Esophagus squamous epithelium (tissue), 5 donors: ENCODE results near the gene CNIH2. TPM values are rescaled to one million over a fixed set of nuclear protein-coding genes. Genes with fewer than 3 reads are reported as not detected.

Source experiments
- DNase-seq: peaks from one replicate; lab custom pipeline; 2025; lab: John Stamatoyannopoulos, UW
- H3K27ac ChIP-seq, 4 donors: fragments of 200-600 bp; sonication (generic); one replicate each; pipeline ENCODE4 v1.5.1; 2016 to 2019; ENCODE audit warnings: mild to moderate bottlenecking in 1 of 4
- H3K27me3 ChIP-seq, 4 donors: fragments of 200-600 bp; sonication (generic); 1 replicate in 3 of 4; 2 replicates in 1 of 4; pipeline versions ENCODE4 v1.5.1 to v1.6.0; 2017 to 2021; ENCODE audit warnings: antibody characterized with exemption in 1 of 4
- H3K36me3 ChIP-seq, 3 donors: fragments of 200-600 bp; sonication (generic); one replicate each; pipeline ENCODE4 v1.5.1; 2016 to 2019
- H3K4me1 ChIP-seq, 3 donors: fragments of 200-600 bp; sonication (generic); one replicate each; pipeline ENCODE4 v1.5.1; 2017 to 2019
- H3K4me3 ChIP-seq, 4 donors: fragments of 200-600 bp; sonication (generic); 1 replicate in 3 of 4; 2 replicates in 1 of 4; pipeline ENCODE4 v1.5.1; 2016 to 2019; ENCODE audit warnings: mild to moderate bottlenecking in 2 of 4, moderate library complexity in 1 of 4
- H3K9me3 ChIP-seq, 3 donors: fragments of 200-600 bp; sonication (generic); one replicate each; pipeline ENCODE4 v1.5.1; 2016 to 2019
- CTCF ChIP-seq, 6 experiments: fragments of 450-650 bp in 4 of 6; fragments of 200-600 bp in 2 of 6; sonication (generic) in 2 of 6; IDR thresholded peaks; one replicate each; pipeline ENCODE4 v1.5.1; 2016 to 2019; ENCODE audit warnings: antibody characterized with exemption in 6 of 6, mild to moderate bottlenecking in 4 of 6, moderate library complexity in 4 of 6
- POLR2A ChIP-seq, 4 donors: fragments of 450-650 bp; IDR thresholded peaks; one replicate each; pipeline ENCODE4 v1.6.1; 2017; ENCODE audit warnings: antibody characterized with exemption in 4 of 4, mild to moderate bottlenecking in 4 of 4, moderate library complexity in 3 of 4
- WGBS, 2 donors: methylation state at CpG; one replicate each; pipeline ENCODE4 v1.1.5; 2018; 5-methylcytosine and 5-hydroxymethylcytosine counted together
- intact Hi-C: fragments of 100-400 bp; cut with DNase I; formaldehyde crosslinking; loops from one replicate; pipeline ENCODE4 v1.15.0; 2022
- total RNA-seq, 4 donors: library from RNA; depleted of rRNA; stranded (reverse); fragments of >200 nt; gene quantifications; one replicate each; pipeline ENCODE4 v1.1.0, GENCODE V29; 2016
- donor health status: DM: yes; HTN: yes; CAD: no.

Gene CNIH2
- total RNA-seq, 4 donors from 2014 or later, result 0.48 to 0.70 TPM; not detected in 2

GRCh38 chr11:66239511-66239910 is 38.5 kb upstream of the CNIH2 start:
- Histone ChIP-seq H3K27me3 (no peaks in the 10 kb centered on the region), H3K36me3 (peaks cover 18 to 100% (median 48%) of the 10 kb centered on the region in 3 donors), H3K4me3 (no peak overlapping the region), H3K9me3 (no peaks in the 10 kb centered on the region), H3K27ac (no peak overlapping the region), H3K4me1 (no peaks in the 10 kb centered on the region)
- 73 to 83% methylated on average over 3 of the region's 3 CpGs for WGBS, 2 donors
- TF ChIP-seq POLR2A (IDR thresholded peaks at IDR 0.05) (no peak), CTCF (IDR thresholded peaks at IDR 0.05) (no peak)
- intact Hi-C loops, result no loop called here
- DNase-seq, result no peak

- intact Hi-C loops, result no loop called here
- Histone ChIP-seq H3K4me1 (no peaks in the 10 kb centered on the region), H3K27ac (no peak overlapping the region), H3K4me3 (no peak overlapping the region), H3K36me3 (peaks cover 18 to 100% (median 44%) of the 10 kb centered on the region in 3 donors), H3K27me3 (no peaks in the 10 kb centered on the region), H3K9me3 (no peaks in the 10 kb centered on the region)
- WGBS, 2 donors, result 90% methylated on average over 19 to 21 of the region's 25 CpGs
- TF ChIP-seq CTCF (IDR thresholded peaks at IDR 0.05), result no peak
- no peak for TF ChIP-seq POLR2A (IDR thresholded peaks at IDR 0.05)
- no peak for DNase-seq
These were observed 37.8 kb upstream of the CNIH2 start for GRCh38 chr11:66239998-66240780.

- H3K27me3 ChIP-seq, result no peaks in the 10 kb centered on the region
- no peaks in the 10 kb centered on the region for H3K9me3 ChIP-seq
- DNase-seq, result no peak
- no peak overlapping the region for H3K4me3 ChIP-seq
- TF ChIP-seq CTCF (IDR thresholded peaks at IDR 0.05), result no peak
- no peak for TF ChIP-seq POLR2A (IDR thresholded peaks at IDR 0.05)
- intact Hi-C loops, result no loop called here
- no peaks in the 10 kb centered on the region for H3K4me1 ChIP-seq
- H3K36me3 ChIP-seq, result peaks cover 18 to 100% (median 38%) of the 10 kb centered on the region in 3 donors
- H3K27ac ChIP-seq, result no peak overlapping the region
- 72 to 94% methylated on average over 5 to 9 of the region's 9 CpGs for WGBS, 2 donors
These were observed 37.2 kb upstream of the CNIH2 start for GRCh38 chr11:66240781-66241136.

GRCh38 chr11:66242095-66242765 is 35.7 kb upstream of the CNIH2 start:
- Histone ChIP-seq H3K36me3 (peaks cover 18 to 100% (median 33%) of the 10 kb centered on the region in 3 donors), H3K27ac (no peak overlapping the region), H3K9me3 (no peaks in the 10 kb centered on the region), H3K27me3 (no peaks in the 10 kb centered on the region), H3K4me3 (no peak overlapping the region), H3K4me1 (no peaks in the 10 kb centered on the region)
- no peak for DNase-seq
- intact Hi-C loops, result no loop called here
- 83% methylated on average over 11 of the region's 14 CpGs; no CpG with 5 or more reads in 1 of the 2 donors for WGBS, 2 donors
- TF ChIP-seq CTCF (IDR thresholded peaks at IDR 0.05), result no peak
- no peak for TF ChIP-seq POLR2A (IDR thresholded peaks at IDR 0.05)
